ENCODE measurements around the gene RPS27L.
"Not testable (repeated sequence)": the region's sequence is repeated elsewhere in the genome, so short reads cannot be mapped to it uniquely, and the experiment has no call there.

Gene RPS27L

DNA sequence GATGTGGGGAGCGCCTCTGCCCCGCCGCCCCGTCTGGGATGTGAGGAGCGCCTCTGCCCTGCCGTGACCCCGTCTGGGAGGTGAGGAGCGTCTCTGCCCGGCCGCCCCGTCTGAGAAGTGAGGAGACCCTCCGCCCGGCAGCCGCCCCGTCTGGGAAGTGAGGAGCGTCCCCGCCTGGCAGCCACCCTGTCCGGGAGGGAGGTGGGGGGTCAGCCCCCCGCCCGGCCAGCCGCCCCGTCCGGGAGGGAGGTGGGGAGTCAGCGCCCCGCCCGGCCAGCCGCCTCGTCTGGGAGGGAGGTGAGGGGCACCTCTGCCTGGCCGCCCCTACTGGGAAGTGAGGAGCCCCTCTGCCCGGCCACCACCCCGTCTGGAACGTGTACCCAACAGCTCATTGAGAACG, 58.4 kb downstream of the RPS27L start:
- not testable (repeated sequence) for DNase-seq (ENCODE audit: low spot score)

Measured in globus pallidus (tissue), 1 donor.